Vagina (tissue), 2 donors: ENCODE results near the gene LKAAEAR1. TPM values are rescaled to one million over a fixed set of nuclear protein-coding genes. Genes with fewer than 3 reads are reported as not detected.

ENCODE experiments used
- DNase-seq, 2 donors: peaks; one replicate each; pipeline ENCODE4 v3.0.0-alpha.2; 2017; ENCODE audit errors: extremely low spot score in 2 of 2
- H3K27ac ChIP-seq: fragments of 200-600 bp; sonication (generic); one replicate; pipeline ENCODE4 v1.5.1; 2019
- H3K27me3 ChIP-seq: fragments of 200-600 bp; sonication (generic); one replicate; pipeline ENCODE4 v1.5.1; 2019
- H3K36me3 ChIP-seq, 2 donors: fragments of 200-600 bp; sonication (generic); one replicate each; pipeline ENCODE4 v1.5.1; 2017 to 2019
- H3K4me1 ChIP-seq: fragments of 200-600 bp; sonication (generic); one replicate; pipeline ENCODE4 v1.5.1; 2019
- H3K4me3 ChIP-seq, 2 donors: fragments of 200-600 bp; sonication (generic); 1 replicate in 1 of 2; 2 replicates in 1 of 2; pipeline ENCODE4 v1.5.1; 2016 to 2019
- H3K9me3 ChIP-seq: fragments of 200-600 bp; sonication (generic); one replicate; pipeline ENCODE4 v1.5.1; 2019
- CTCF ChIP-seq, 3 experiments: fragments of 450-650 bp in 2 of 3; fragments of 200-600 bp in 1 of 3; sonication (generic) in 1 of 3; IDR thresholded peaks; one replicate each; pipeline ENCODE4 v1.5.1; 2017 to 2019; ENCODE audit warnings: antibody characterized with exemption in 3 of 3, mild to moderate bottlenecking in 2 of 3, moderate library complexity in 2 of 3
- POLR2A ChIP-seq, 2 donors: fragments of 450-650 bp; IDR thresholded peaks; one replicate each; pipeline ENCODE4 v1.6.1; 2017; ENCODE audit warnings: antibody characterized with exemption in 2 of 2, mild to moderate bottlenecking in 2 of 2, moderate library complexity in 2 of 2
- POLR2AphosphoS5 ChIP-seq, 2 donors: sonication (generic); formaldehyde crosslinking; IDR thresholded peaks; one replicate each; pipeline ENCODE4 v1.9.0; 2017; ENCODE audit warnings: antibody characterized with exemption in 2 of 2, mild to moderate bottlenecking in 2 of 2, low read depth in 1 of 2; ENCODE audit not compliant: insufficient read depth in 1 of 2
- intact Hi-C: fragments of 100-400 bp; cut with DNase I; formaldehyde crosslinking; loops from one replicate; pipeline ENCODE4 v1.15.1; 2023
- total RNA-seq: library from RNA; depleted of rRNA; stranded (reverse); fragments of >200 nt; gene quantifications from one replicate; pipeline ENCODE4 v1.2.3, GENCODE V29; 2016

Gene LKAAEAR1
- total RNA-seq, 1 donor from 2014 or later, result not detected

- no peak overlapping the region for H3K27ac ChIP-seq
- peaks cover 0 to 8% of the 10 kb centered on the region in 2 donors for H3K36me3 ChIP-seq
- H3K4me1 ChIP-seq, result peaks cover 25% of the 10 kb centered on the region
- intact Hi-C loops, result no loop called here
- no peaks in the 10 kb centered on the region for H3K27me3 ChIP-seq
- TF ChIP-seq CTCF (IDR thresholded peaks at IDR 0.05), result no peak
- no peak for TF ChIP-seq POLR2A (IDR thresholded peaks at IDR 0.05)
- no peak for TF ChIP-seq POLR2AphosphoS5 (IDR thresholded peaks at IDR 0.05; ENCODE audit: insufficient read depth in 1 of 2, low read depth in 1 of 2)
- DNase-seq, result no peak
- no peak overlapping the region for H3K4me3 ChIP-seq
- no peaks in the 10 kb centered on the region for H3K9me3 ChIP-seq
Observed at GRCh38 chr20:64068386-64069208, 15.6 kb downstream of the LKAAEAR1 start.

GRCh38 chr20:64067733-64068307 is 16.4 kb downstream of the LKAAEAR1 start:
- intact Hi-C loops, result no loop called here
- peaks cover 26% of the 10 kb centered on the region for H3K4me1 ChIP-seq
- H3K9me3 ChIP-seq, result no peaks in the 10 kb centered on the region
- H3K36me3 ChIP-seq, result peaks cover 0 to 3% of the 10 kb centered on the region in 2 donors
- no peaks in the 10 kb centered on the region for H3K27me3 ChIP-seq
- H3K27ac ChIP-seq, result no peak overlapping the region
- no peak for TF ChIP-seq CTCF (IDR thresholded peaks at IDR 0.05)
- TF ChIP-seq POLR2A (IDR thresholded peaks at IDR 0.05), result no peak
- TF ChIP-seq POLR2AphosphoS5 (IDR thresholded peaks at IDR 0.05; ENCODE audit: insufficient read depth in 1 of 2, low read depth in 1 of 2), result no peak
- DNase-seq, result no peak
- H3K4me3 ChIP-seq, result no peak overlapping the region

GRCh38 chr20:64067005-64067632 is 17.1 kb downstream of the LKAAEAR1 start:
- no peak overlapping the region for H3K27ac ChIP-seq
- no peaks in the 10 kb centered on the region for H3K27me3 ChIP-seq
- no peak for DNase-seq
- peaks cover 32% of the 10 kb centered on the region for H3K4me1 ChIP-seq
- no peak overlapping the region for H3K4me3 ChIP-seq
- TF ChIP-seq CTCF (IDR thresholded peaks at IDR 0.05) (no peak), POLR2A (IDR thresholded peaks at IDR 0.05) (no peak), POLR2AphosphoS5 (IDR thresholded peaks at IDR 0.05; ENCODE audit: insufficient read depth in 1 of 2, low read depth in 1 of 2) (no peak)
- intact Hi-C loops, result no loop called here
- H3K9me3 ChIP-seq, result no peaks in the 10 kb centered on the region
- H3K36me3 ChIP-seq, result peaks cover 0 to 3% of the 10 kb centered on the region in 2 donors

- Histone ChIP-seq H3K4me3 (no peak overlapping the region), H3K9me3 (no peaks in the 10 kb centered on the region), H3K36me3 (peaks cover 0 to 3% of the 10 kb centered on the region in 2 donors), H3K4me1 (peaks cover 33% of the 10 kb centered on the region), H3K27ac (no peak overlapping the region), H3K27me3 (no peaks in the 10 kb centered on the region)
- intact Hi-C loops, result no loop called here
- no peak for TF ChIP-seq CTCF (IDR thresholded peaks at IDR 0.05)
- TF ChIP-seq POLR2AphosphoS5 (IDR thresholded peaks at IDR 0.05; ENCODE audit: insufficient read depth in 1 of 2, low read depth in 1 of 2), result no peak
- TF ChIP-seq POLR2A (IDR thresholded peaks at IDR 0.05), result no peak
- no peak for DNase-seq
Observed at GRCh38 chr20:64065974-64066343, 18.2 kb downstream of the LKAAEAR1 start.
